ENCODE results near the gene EMD.

DNA sequence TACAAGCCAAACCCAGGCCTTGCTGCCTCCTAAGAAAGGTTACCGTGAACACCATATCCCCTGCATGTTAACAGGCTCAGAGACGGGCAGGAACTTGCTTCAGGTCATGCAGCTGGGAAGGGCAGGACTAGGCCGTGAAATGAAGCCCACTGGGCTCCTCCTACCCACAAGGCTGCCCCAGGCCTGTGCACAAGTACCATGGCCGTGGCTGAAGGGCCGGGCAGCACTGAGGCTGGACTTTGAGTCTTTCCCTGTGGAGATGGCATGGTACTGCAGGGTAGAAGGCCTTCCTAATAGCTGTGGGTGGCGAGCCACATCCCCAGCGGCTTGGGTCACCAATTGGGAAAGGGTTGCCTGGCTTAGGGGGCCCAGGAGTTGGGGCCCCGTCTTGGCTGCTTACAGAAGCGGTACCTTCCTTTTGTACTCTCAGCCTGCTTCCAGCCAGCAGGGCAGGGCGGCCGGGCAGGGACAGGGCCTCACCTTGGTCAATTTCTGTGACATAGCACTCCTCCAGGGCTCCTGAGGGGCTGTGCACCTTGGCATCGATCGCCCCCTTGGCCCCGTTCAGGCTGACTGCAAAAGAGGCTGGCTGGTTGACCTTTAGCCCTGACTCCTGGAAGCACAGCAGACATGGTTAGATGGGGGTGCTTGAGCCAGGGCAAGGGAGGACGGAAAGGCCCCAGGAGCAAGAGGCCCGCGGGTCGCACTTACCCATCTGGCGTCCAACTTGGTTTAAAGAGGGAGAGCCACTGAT is 28.5 kb upstream of the EMD start:
- TF ChIP-seq CTCF (conservative IDR thresholded peaks at IDR 0.05; ENCODE audit: low read depth, low read length) (no peak), EZH2 (IDR thresholded peaks at IDR 0.05; ENCODE audit: borderline replicate concordance, low read depth, low read length, poor library complexity, severe bottlenecking) (no peak)
